Anterior cingulate cortex (tissue), 58 donors: ENCODE results near the gene CAPN8.

Experiments
- DNase-seq, 58 donors: peaks; one replicate each; lab custom pipeline; 2025; lab: John Stamatoyannopoulos, UW

CAPN8 gene

DNA sequence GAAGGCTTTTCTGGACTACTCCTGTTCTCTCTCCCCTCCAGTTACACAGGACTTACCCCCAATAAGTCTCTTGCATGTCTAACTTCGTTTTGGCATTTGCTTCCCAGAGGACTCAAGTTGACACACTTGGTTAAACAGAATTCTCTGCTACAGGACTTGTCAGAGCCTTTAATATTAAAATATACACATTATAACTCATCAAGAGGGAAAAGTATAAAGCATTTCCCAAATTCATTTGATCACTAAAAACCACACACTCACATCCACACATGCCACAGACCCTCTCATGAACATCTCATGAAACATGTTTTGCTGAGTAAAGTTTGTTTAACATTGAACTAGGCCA, 38.1 kb upstream of the CAPN8 start:
- no peak for DNase-seq

GRCh38 chr1:223702735-223703667, 37.5 kb upstream of the CAPN8 start:
- no peak for DNase-seq

GRCh38 chr1:223700942-223701637, 35.6 kb upstream of the CAPN8 start:
- no peak for DNase-seq

GRCh38 chr1:223700388-223700918, 35.0 kb upstream of the CAPN8 start:
- DNase-seq = no peak

GRCh38 chr1:223695941-223696340, 30.4 kb upstream of the CAPN8 start:
- DNase-seq = no peak

DNA sequence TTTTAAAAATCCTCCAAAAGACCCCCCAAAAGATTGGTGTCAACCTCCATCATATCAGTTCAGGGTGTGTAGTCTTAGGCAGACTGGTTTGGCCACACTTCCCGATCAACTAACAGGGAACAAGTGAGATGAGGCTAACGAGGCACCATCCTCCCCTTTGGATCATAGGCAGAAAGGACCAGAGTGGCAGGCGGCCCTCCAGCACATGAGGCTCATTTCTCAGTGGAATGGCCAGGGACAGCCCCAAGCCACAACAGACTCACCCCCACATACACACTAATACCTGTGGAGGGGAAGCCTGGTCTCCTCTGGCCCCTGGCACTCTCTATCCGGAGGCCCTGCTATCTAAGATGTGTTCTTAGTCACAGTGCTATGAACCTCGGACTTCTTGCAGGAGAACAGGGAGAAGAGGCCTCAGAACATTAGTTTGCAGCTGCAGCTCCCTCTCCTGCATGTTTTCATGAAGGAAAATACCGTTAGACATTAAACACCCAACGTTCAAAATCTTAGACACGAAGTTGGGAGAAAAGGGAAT, 29.6 kb upstream of the CAPN8 start:
- DNase-seq = no peak

DNA sequence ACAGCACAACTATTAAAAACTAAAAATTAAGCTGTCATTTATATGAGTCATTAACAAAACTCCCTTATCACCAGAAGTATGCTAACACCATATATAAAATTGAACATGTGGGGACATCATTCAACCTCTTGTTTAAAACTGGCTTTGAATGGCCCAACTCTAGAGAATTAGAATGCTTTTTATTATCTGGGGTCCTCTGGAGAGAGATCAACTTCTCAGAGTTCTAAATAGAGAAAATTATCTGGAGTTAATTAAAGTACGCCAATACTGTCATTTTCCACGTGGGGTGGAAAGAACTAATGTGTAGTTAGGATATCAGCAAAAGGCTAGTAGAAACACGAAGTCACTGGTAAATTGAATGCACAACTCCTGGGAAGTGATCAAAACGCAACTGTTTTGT, 25.6 kb upstream of the CAPN8 start:
- DNase-seq = no peak

- no peak for DNase-seq
These were observed 18.9 kb upstream of the CAPN8 start for GRCh38 chr1:223684488-223684792.

GRCh38 chr1:223683586-223684487, 18.3 kb upstream of the CAPN8 start:
- DNase-seq = peak in 32 of 58 donors; percentile 3 to 65 (median 24)

DNA sequence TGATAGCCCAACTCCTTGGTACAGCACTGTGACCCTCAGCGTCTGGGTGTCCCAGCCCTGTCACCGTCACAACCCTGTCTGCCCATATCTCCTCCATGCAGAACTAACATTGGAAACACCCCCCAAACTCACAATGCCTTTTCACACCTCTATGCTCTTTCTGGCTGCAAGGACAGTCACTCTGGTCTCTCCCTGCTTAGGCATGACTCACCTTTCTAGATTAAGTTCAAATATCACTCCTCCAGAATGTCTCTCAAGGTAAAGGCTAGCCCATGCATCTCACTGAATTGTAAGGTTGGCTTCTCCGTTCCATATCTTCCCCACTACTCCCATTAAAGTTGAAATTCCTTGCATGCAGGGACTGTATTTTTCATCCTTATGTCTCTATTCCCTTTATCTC, 17.0 kb upstream of the CAPN8 start:
- no peak for DNase-seq

- no peak for DNase-seq
These were observed 14.7 kb upstream of the CAPN8 start for GRCh38 chr1:223680188-223680587.

DNA sequence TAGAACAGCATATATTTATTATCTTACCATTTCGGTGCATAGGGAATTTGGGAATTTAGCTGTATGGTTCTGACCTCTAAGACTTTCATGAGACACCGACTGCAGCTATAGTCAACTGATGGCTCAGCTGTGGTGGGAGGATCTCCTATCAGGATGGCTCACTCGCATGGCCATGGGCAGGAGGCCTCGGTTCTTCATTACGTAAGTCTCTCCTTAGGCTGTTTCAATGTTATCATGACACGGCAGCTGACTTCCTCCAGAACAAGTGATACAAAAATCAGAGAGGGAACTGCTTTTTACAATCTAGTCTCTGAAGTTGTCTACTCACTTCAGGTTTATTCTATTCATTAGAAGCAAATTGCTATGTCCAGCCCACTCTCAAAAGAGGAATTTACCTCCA, 13.3 kb upstream of the CAPN8 start:
- DNase-seq = no peak

DNA sequence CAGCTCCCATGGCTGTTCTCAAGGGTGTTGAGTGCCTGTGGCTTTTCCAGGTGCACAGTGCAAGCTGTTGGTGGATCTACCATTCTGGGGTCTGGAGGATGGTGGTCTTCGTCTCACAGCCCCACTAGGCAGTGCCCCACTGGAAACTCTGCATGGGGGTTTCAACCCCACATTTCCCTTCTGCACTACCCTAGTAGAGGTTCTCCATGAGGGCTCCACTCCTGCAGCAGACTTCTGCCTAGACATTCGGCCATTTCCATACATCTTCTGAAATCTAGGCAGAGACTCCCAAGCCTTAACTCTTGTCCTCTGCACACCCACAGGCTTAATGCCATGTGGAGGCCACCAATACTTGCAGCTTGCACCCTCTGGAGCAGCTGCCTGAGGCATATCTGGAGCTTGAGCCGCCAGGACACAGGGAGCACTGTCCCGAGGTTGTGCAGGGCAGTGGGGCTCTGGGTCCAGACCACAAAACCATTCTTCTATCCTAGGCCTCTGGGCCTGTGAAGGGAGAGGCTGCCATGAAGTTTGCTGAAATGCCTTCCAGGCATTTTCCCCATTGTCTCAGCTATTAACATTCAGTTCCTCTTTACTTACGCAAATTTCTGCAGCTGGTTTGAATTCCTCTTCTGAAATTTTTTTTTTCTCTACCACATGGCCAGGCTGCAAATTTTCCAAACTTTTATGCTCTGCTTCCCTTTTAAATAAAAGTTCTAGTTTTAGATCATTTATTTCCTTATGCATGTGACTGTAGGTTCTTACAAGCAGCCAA, 8.8 kb upstream of the CAPN8 start:
- DNase-seq = no peak

- DNase-seq = peak in 7 of 58 donors; percentile 2 to 33 (median 6)
These were observed 5.1 kb upstream of the CAPN8 start for GRCh38 chr1:223670458-223671159.

GRCh38 chr1:223669003-223669795, 3.7 kb upstream of the CAPN8 start:
- peak in 1 of 58 donors; percentile 5 for DNase-seq

DNA sequence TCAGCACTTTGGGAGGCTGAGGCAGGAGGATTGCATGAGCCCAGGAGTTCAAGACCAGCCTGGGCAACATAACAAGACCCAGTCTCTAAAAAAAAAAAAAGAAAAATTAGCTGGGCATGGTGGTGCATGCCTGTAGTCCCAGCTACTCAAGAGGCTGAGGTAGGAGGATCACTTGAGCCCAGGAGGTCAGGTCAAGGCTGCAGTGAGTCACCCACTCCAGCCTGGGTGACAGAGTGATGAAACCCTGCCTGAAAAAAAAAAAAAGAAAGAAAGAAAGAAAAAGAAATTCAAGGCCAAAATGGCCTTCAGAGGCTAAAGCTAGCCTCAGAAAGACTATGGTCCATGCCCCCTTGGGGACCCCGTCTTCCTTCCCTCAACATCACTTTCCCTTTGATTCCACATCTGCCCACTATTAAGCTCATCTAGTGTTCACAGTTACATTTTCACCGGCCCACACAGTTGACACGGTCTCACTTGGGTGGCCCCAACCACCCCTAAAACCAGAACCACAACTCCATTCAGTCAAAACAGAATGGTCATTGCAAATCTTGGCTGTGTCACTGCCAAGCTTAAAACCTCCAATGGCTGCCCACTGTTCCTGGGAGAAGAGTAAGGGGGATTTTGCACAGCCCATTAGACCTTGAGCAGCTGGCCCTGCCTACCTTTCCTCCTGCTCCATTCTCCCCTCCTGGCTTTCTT, 2.1 kb upstream of the CAPN8 start:
- DNase-seq = no peak

DNA sequence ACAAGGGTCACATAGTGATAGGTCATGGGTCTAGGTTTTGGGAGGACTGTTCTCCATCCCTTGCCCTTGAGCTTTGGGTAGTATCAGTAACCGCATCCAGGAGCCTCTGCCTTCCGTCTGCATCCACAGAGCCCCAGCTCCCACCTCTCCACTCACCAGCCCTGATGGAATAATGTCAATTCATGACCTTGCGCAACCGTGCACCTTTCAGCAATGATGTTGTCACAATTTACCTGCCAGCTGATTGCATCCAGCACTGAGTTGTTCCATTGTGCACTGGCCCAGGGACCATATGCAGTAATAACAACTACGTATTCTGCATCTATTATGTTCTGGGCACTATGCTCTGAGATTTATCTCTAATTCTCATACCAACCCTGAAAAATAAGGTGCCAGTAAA, 1.4 kb downstream of the CAPN8 start:
- no peak for DNase-seq

- DNase-seq = no peak
These were observed 2.6 kb downstream of the CAPN8 start for GRCh38 chr1:223662943-223663342.
